ENCODE data around the gene PCGF3.

- TF ChIP-seq RXRA (IDR thresholded peaks at IDR 0.05) (no peak), CTCF (IDR thresholded peaks at IDR 0.05; ENCODE audit: low read depth, low read length, missing input control) (no peak)
These were observed 19.1 kb upstream of the PCGF3 start for GRCh38 chr4:686413-687040.
